H9 (cell line): ENCODE data around the gene PHAF1. TPM values are rescaled to one million over a fixed set of nuclear protein-coding genes. Genes with fewer than 3 reads are reported as not detected.

Source experiments
- DNase-seq: peaks from one replicate; pipeline ENCODE4 v3.0.0-alpha.2; 2017
- H2AFZ ChIP-seq: one replicate; pipeline ENCODE4 v1.6.1; 2013; ENCODE audit warnings: mild to moderate bottlenecking, low read length, control low read depth, moderate library complexity
- H2AK5ac ChIP-seq: 2 replicates; pipeline ENCODE4 v1.6.1; 2013; ENCODE audit warnings: low read length, control low read depth, mixed read lengths; ENCODE audit not compliant: insufficient read length
- H2BK120ac ChIP-seq: one replicate; pipeline ENCODE4 v1.6.1; 2013; ENCODE audit warnings: low read depth, mild to moderate bottlenecking, low read length, control low read depth, inconsistent platforms; ENCODE audit not compliant: poor library complexity, severe bottlenecking
- H2BK12ac ChIP-seq: 2 replicates; pipeline ENCODE4 v1.6.1; 2013; ENCODE audit warnings: low read length, control low read depth, mixed read lengths, low read depth; ENCODE audit not compliant: insufficient read length
- H2BK15ac ChIP-seq: 2 replicates; pipeline ENCODE4 v1.6.1; 2013; ENCODE audit warnings: low read depth, low read length, control low read depth
- H2BK20ac ChIP-seq: one replicate; pipeline ENCODE4 v1.6.1; 2013; ENCODE audit warnings: low read depth, mild to moderate bottlenecking, low read length, control low read depth, inconsistent platforms; ENCODE audit not compliant: poor library complexity, severe bottlenecking
- H2BK5ac ChIP-seq: 2 replicates; pipeline ENCODE4 v1.6.1; 2013; ENCODE audit warnings: low read length, control low read depth, mixed read lengths; ENCODE audit not compliant: insufficient read length
- H3K14ac ChIP-seq: 2 replicates; pipeline ENCODE4 v1.6.1; 2013; ENCODE audit warnings: low read length, control low read depth; ENCODE audit not compliant: insufficient read depth
- H3K18ac ChIP-seq: 2 replicates; pipeline ENCODE4 v1.6.1; 2013; ENCODE audit warnings: low read depth, mild to moderate bottlenecking, mixed read lengths, low read length, control low read depth; ENCODE audit not compliant: insufficient read length
- H3K23ac ChIP-seq: 2 replicates; pipeline ENCODE4 v1.6.1; 2013; ENCODE audit warnings: low read length, control low read depth, mixed read lengths, low read depth; ENCODE audit not compliant: insufficient read length
- H3K23me2 ChIP-seq: 2 replicates; pipeline ENCODE4 v1.6.1; 2013; ENCODE audit warnings: low read depth, mild to moderate bottlenecking, mixed read lengths, low read length, control low read depth; ENCODE audit not compliant: insufficient read length, poor library complexity, severe bottlenecking
- H3K27ac ChIP-seq: 2 replicates; pipeline ENCODE4 v1.5.1; 2013; ENCODE audit warnings: low read length, control low read depth, mixed read lengths, low read depth; ENCODE audit not compliant: insufficient read length
- H3K27me3 ChIP-seq: 2 replicates; pipeline ENCODE4 v1.6.1; 2013; ENCODE audit warnings: low read length, control low read depth, inconsistent platforms; ENCODE audit not compliant: insufficient read depth
- H3K4ac ChIP-seq: 2 replicates; pipeline ENCODE4 v1.6.1; 2013; ENCODE audit warnings: low read depth, mild to moderate bottlenecking, control low read depth, inconsistent platforms, low read length, moderate library complexity
- H3K4me1 ChIP-seq: 2 replicates; pipeline ENCODE4 v1.6.1; 2013; ENCODE audit warnings: low read length, control low read depth, inconsistent platforms; ENCODE audit not compliant: insufficient read depth
- H3K4me2 ChIP-seq: 2 replicates; pipeline ENCODE4 v1.6.1; 2013; ENCODE audit warnings: low read length, control low read depth, mixed read lengths; ENCODE audit not compliant: insufficient read length, insufficient read depth
- H3K56ac ChIP-seq: 2 replicates; pipeline ENCODE4 v1.6.1; 2013; ENCODE audit warnings: low read depth, mild to moderate bottlenecking, mixed read lengths, low read length, control low read depth; ENCODE audit not compliant: insufficient read length
- H3K79me1 ChIP-seq: 2 replicates; pipeline ENCODE4 v1.6.1; 2013; ENCODE audit warnings: low read depth, mild to moderate bottlenecking, moderate library complexity, low read length, control low read depth, inconsistent platforms; ENCODE audit not compliant: insufficient read depth, poor library complexity, severe bottlenecking
- H3K79me2 ChIP-seq: 2 replicates; pipeline ENCODE4 v1.6.1; 2013; ENCODE audit warnings: low read length, control low read depth, inconsistent platforms; ENCODE audit not compliant: insufficient read depth
- H3K9ac ChIP-seq: 2 replicates; pipeline ENCODE4 v1.6.1; 2013; ENCODE audit warnings: low read length, control low read depth, mixed read lengths; ENCODE audit not compliant: insufficient read length; ENCODE audit errors: extremely low read depth
- H3K9me3 ChIP-seq: one replicate; pipeline ENCODE4 v1.6.1; 2013; ENCODE audit warnings: low read depth, low read length, inconsistent platforms; ENCODE audit not compliant: control insufficient read depth
- H3T11ph ChIP-seq: one replicate; pipeline ENCODE4 v1.6.1; 2013; ENCODE audit warnings: mild to moderate bottlenecking, low read length, control low read depth, inconsistent platforms
- H4K20me1 ChIP-seq: one replicate; pipeline ENCODE4 v1.6.1; 2013; ENCODE audit not compliant: control insufficient read depth, insufficient read length, insufficient read depth
- H4K5ac ChIP-seq: 2 replicates; pipeline ENCODE4 v1.6.1; 2013; ENCODE audit warnings: low read depth, mild to moderate bottlenecking, mixed read lengths, low read length, control low read depth; ENCODE audit not compliant: insufficient read length
- H4K8ac ChIP-seq: replicated peaks from 2 replicates; pipeline ENCODE4 v1.6.1; 2013; ENCODE audit warnings: low read length, control low read depth, mixed read lengths, low read depth; ENCODE audit not compliant: insufficient read length
- H4K91ac ChIP-seq: 2 replicates; pipeline ENCODE4 v1.6.1; 2013; ENCODE audit warnings: low read depth, mild to moderate bottlenecking, moderate library complexity, mixed read lengths, low read length, control low read depth; ENCODE audit not compliant: insufficient read length
- H3K27ac Mint-ChIP-seq, 3 experiments: 2 replicates in 2 of 3; 3 replicates in 1 of 3; pipeline ENCODE4 v1.8.0; 2020 to 2021; ENCODE audit warnings: mixed read lengths in 3 of 3, mild to moderate bottlenecking in 1 of 3, moderate library complexity in 1 of 3
- H3K27me3 Mint-ChIP-seq: 2 replicates; pipeline ENCODE4 v1.8.0; 2021; ENCODE audit warnings: low read depth, mild to moderate bottlenecking, moderate library complexity, mixed read lengths
- H3K36me3 Mint-ChIP-seq, 3 experiments: 2 replicates in 2 of 3; 3 replicates in 1 of 3; pipeline ENCODE4 v1.8.0; 2020 to 2021; ENCODE audit warnings: low read depth in 3 of 3, mixed read lengths in 3 of 3; ENCODE audit not compliant: insufficient read depth in 1 of 3
- H3K4me1 Mint-ChIP-seq, 2 experiments: 2 replicates each; pipeline ENCODE4 v1.8.0; 2020; ENCODE audit warnings: mixed read lengths in 2 of 2
- H3K4me3 Mint-ChIP-seq, 2 experiments: 2 replicates in 1 of 2; 3 replicates in 1 of 2; pipeline ENCODE4 v1.8.0; 2020 to 2021; ENCODE audit warnings: mild to moderate bottlenecking in 2 of 2, mixed read lengths in 2 of 2, moderate library complexity in 1 of 2
- H3K9me3 Mint-ChIP-seq, 2 experiments: 2 replicates in 1 of 2; 3 replicates in 1 of 2; pipeline ENCODE4 v1.8.0; 2020; ENCODE audit warnings: mild to moderate bottlenecking in 2 of 2, mixed read lengths in 2 of 2, moderate library complexity in 1 of 2
- CTCF ChIP-seq: fragments of 200-600 bp; sonication (generic); conservative IDR thresholded peaks from 3 replicates; pipeline ENCODE4 v1.8.0; 2021; ENCODE audit warnings: antibody characterized with exemption, mild to moderate bottlenecking
- WGBS: extraction: QIAGEN DNeasy Blood & Tissue Kit; methylation state at CpG from one replicate; pipeline ENCODE4 v1.1.7; 2013; ENCODE audit warnings: missing lambda C conversion rate, low lambda C conversion rate, mixed read lengths; ENCODE audit not compliant: insufficient read length; ENCODE audit errors: extremely low coverage; 5-methylcytosine and 5-hydroxymethylcytosine counted together
- total RNA-seq: library from RNA; stranded (reverse); gene quantifications from 2 replicates; pipeline ENCODE4 v1.2.1, GENCODE V29; 2021

The PHAF1 gene
- total RNA-seq, 1 experiment from 2014 or later, result 18.8 TPM

GRCh38 chr16:67101311-67102082 is 8.2 kb upstream of the PHAF1 start:
- Histone ChIP-seq H3K56ac (no peak overlapping the region), H3K14ac (no peak overlapping the region), H3K9ac (no peak overlapping the region), H3K79me1 (no peaks in the 10 kb centered on the region), H2BK120ac (no peak overlapping the region), H2AFZ (no peak overlapping the region), H3K27ac (no peak overlapping the region), H3K18ac (no peak overlapping the region), H3K23ac (no peak overlapping the region), H3K23me2 (no peaks in the 10 kb centered on the region), H2BK20ac (no peak overlapping the region), H2BK12ac (no peak overlapping the region), H3K4me2 (no peak overlapping the region), H3T11ph (no peak overlapping the region), H3K4ac (no peak overlapping the region), H3K4me1 (no peaks in the 10 kb centered on the region), H3K27me3 (no peaks in the 10 kb centered on the region), H4K91ac (no peak overlapping the region), H4K5ac (no peak overlapping the region), H4K8ac (no peak overlapping the region), H3K9me3 (no peaks in the 10 kb centered on the region), H3K79me2 (no peaks in the 10 kb centered on the region), H4K20me1 (no peaks in the 10 kb centered on the region), H2BK5ac (no peak overlapping the region), H2AK5ac (no peak overlapping the region), H2BK15ac (no peak overlapping the region)
- H3K27ac Mint-ChIP-seq, result no peak overlapping the region
- H3K4me3 Mint-ChIP-seq, result no peak overlapping the region
- no peak for TF ChIP-seq CTCF
- no CpG with 5 or more reads among the region's 4 CpGs for WGBS
- no peaks in the 10 kb centered on the region; a peak in 1 of 5 replicates for H3K9me3 Mint-ChIP-seq
- H3K36me3 Mint-ChIP-seq, result peaks cover 0 to 8% (median 4%) of the 10 kb centered on the region in 3 experiments; a peak in 2 of 7 replicates
- no peaks in the 10 kb centered on the region for H3K27me3 Mint-ChIP-seq
- peaks cover 2% of the 10 kb centered on the region in 2 experiments; a peak in 1 of 4 replicates for H3K4me1 Mint-ChIP-seq
- no peak for DNase-seq
